DLD1 (cell line): ENCODE data around the gene SLC12A6.
"Not testable (repeated sequence)": the region's sequence is repeated elsewhere in the genome, so short reads cannot be mapped to it uniquely, and the experiment has no call there.

Source experiments
- in situ Hi-C: cut with HindIII; loops from 2 replicates; pipeline ENCODE4 v1.10.0; 2017; ENCODE audit warnings: low sequenced_read_pairs

Gene SLC12A6

GRCh38 chr15:34209421-34210282, 127.9 kb downstream of the SLC12A6 start, which contains the start of gene KATNBL1:
KATNBL1 (minus strand) TSS chr15:34210096; CDS start chr15:34163676, 46,420 bp downstream.
- in situ Hi-C loops = no loop called here

- in situ Hi-C loops = no loop called here
Observed at GRCh38 chr15:34206011-34206410, 131.6 kb downstream of the SLC12A6 start.

- in situ Hi-C loops = no loop called here
Observed at GRCh38 chr15:34203936-34204335, 133.6 kb downstream of the SLC12A6 start.

GRCh38 chr15:34203305-34203704, 134.3 kb downstream of the SLC12A6 start:
- in situ Hi-C loops = no loop called here

- in situ Hi-C loops = not testable (repeated sequence)
Observed at GRCh38 chr15:34193272-34193671, 144.3 kb downstream of the SLC12A6 start.

GRCh38 chr15:34188711-34189110, 148.9 kb downstream of the SLC12A6 start:
- in situ Hi-C loops = no loop called here

- in situ Hi-C loops = no loop called here
Observed at GRCh38 chr15:34185666-34186065, 151.9 kb downstream of the SLC12A6 start.

GRCh38 chr15:34182942-34183341, 154.6 kb downstream of the SLC12A6 start:
- in situ Hi-C loops = no loop called here
